K562 (cell line): Measurements from ENCODE around the gene GRIA3.

Source experiments
- ATF2 ChIP-seq: sonication (generic); formaldehyde crosslinking; IDR thresholded peaks from 2 replicates; pipeline ENCODE4 v1.8.1; 2022; ENCODE audit warnings: missing genetic modification reagents
- ATF3 ChIP-seq, 2 experiments: fragments of 450-650 bp in 1 of 2; sonication (generic) in 1 of 2; formaldehyde crosslinking in 1 of 2; IDR thresholded peaks in 1 of 2; conservative IDR thresholded peaks in 1 of 2; 2 replicates each; pipeline versions ENCODE4 v1.6.1 to v1.8.1; 2016 to 2023; ENCODE audit warnings: mild to moderate bottlenecking in 2 of 2, moderate library complexity in 2 of 2, inconsistent platforms in 1 of 2, missing genetic modification reagents in 1 of 2
- DNMT1 ChIP-seq: fragments of 450-650 bp; IDR thresholded peaks from 2 replicates; pipeline ENCODE4 v1.6.1; 2016; ENCODE audit warnings: antibody characterized with exemption, mild to moderate bottlenecking
- FOXA1 ChIP-seq: fragments of 450-650 bp; IDR thresholded peaks from 2 replicates; pipeline ENCODE4 v1.6.1; 2016; ENCODE audit warnings: mild to moderate bottlenecking, borderline replicate concordance
- JUN ChIP-seq, 2 experiments: sonication (generic) in 1 of 2; formaldehyde crosslinking in 1 of 2; IDR thresholded peaks; 2 replicates each; pipeline versions ENCODE4 v1.6.1 to v1.8.0; 2012 to 2022; ENCODE audit warnings: borderline replicate concordance in 2 of 2, mild to moderate bottlenecking in 2 of 2, improper control_type of control experiment in 1 of 2, low read depth in 1 of 2, low read length in 1 of 2, missing genetic modification reagents in 1 of 2
- NR1H2 ChIP-seq: sonication (generic); formaldehyde crosslinking; IDR thresholded peaks from 2 replicates; pipeline ENCODE4 v1.4.0; 2020; ENCODE audit warnings: mild to moderate bottlenecking, missing genetic modification reagents
- REST ChIP-seq, 2 experiments: fragments of 450-650 bp; formaldehyde crosslinking in 1 of 2; IDR thresholded peaks; 2 replicates each; pipeline versions ENCODE4 v1.4.0 to v1.6.1; 2014 to 2020; ENCODE audit warnings: mild to moderate bottlenecking in 2 of 2, borderline replicate concordance in 1 of 2, low read depth in 1 of 2
- TCF7L2 ChIP-seq: fragments of 150-350 bp; IDR thresholded peaks from 2 replicates; pipeline ENCODE4 v1.6.1; 2016; ENCODE audit warnings: low read depth, mild to moderate bottlenecking, low read length, moderate library complexity
- ZC3H4 ChIP-seq: sonication (generic); formaldehyde crosslinking; IDR thresholded peaks from 2 replicates; pipeline ENCODE4 v1.9.0; 2021; ENCODE audit warnings: missing genetic modification reagents, borderline replicate concordance

- TF ChIP-seq REST (IDR thresholded peaks at IDR 0.05; ENCODE audit: borderline replicate concordance) (no peak), REST (CRISPR knock-in tag; IDR thresholded peaks at IDR 0.05; ENCODE audit: low read depth) (no peak), ATF3 (IDR thresholded peaks at IDR 0.05) (no peak), ATF3 (CRISPR knock-in tag; conservative IDR thresholded peaks at IDR 0.05) (no peak), ATF2 (CRISPR knock-in tag) (no peak), NR1H2 (CRISPR knock-in tag) (no peak), TCF7L2 (no peak), ZC3H4 (CRISPR knock-in tag) (no peak), DNMT1 (no peak), JUN (IDR thresholded peaks at IDR 0.05; ENCODE audit: borderline replicate concordance, low read depth, low read length) (no peak), JUN (CRISPR knock-in tag; IDR thresholded peaks at IDR 0.05; ENCODE audit: borderline replicate concordance) (no peak), FOXA1 (no peak)
These were observed 107.5 kb downstream of the GRIA3 start for GRCh38 chrX:123291623-123292022.
